Osteoblast (primary cell): Measurements from ENCODE around the gene ELAPOR2. TPM values are rescaled to one million over a fixed set of nuclear protein-coding genes. Genes with fewer than 3 reads are reported as not detected.

Experiments
- DNase-seq: peaks from one replicate; pipeline ENCODE4 v3.0.0; 2011; ENCODE audit warnings: low spot score, mixed read lengths; ENCODE audit not compliant: insufficient read length; ENCODE audit errors: missing footprints
- H2AFZ ChIP-seq: 2 replicates; pipeline ENCODE4 v1.6.0; 2011; ENCODE audit warnings: mild to moderate bottlenecking, low read length
- H3K27ac ChIP-seq: 2 replicates; pipeline ENCODE4 v1.5.1; 2011; ENCODE audit warnings: mild to moderate bottlenecking, low read depth, low read length, moderate library complexity
- H3K27me3 ChIP-seq: 2 replicates; pipeline ENCODE4 v1.6.0; 2012; ENCODE audit warnings: mild to moderate bottlenecking, control low read depth, inconsistent platforms, low read length, moderate library complexity; ENCODE audit not compliant: insufficient read depth
- H3K36me3 ChIP-seq: 2 replicates; pipeline ENCODE4 v1.5.1; 2011; ENCODE audit warnings: mild to moderate bottlenecking, low read length, control low read depth, moderate library complexity; ENCODE audit not compliant: insufficient read depth
- H3K4me1 ChIP-seq: 2 replicates; pipeline ENCODE4 v1.5.1; 2011; ENCODE audit warnings: mild to moderate bottlenecking, low read length, control low read depth, moderate library complexity; ENCODE audit not compliant: insufficient read depth
- H3K4me2 ChIP-seq: 2 replicates; pipeline ENCODE4 v1.6.0; 2011; ENCODE audit warnings: mild to moderate bottlenecking, low read length; ENCODE audit not compliant: insufficient read depth
- H3K4me3 ChIP-seq: fragments of 200-600 bp; sonication (generic); 3 replicates; pipeline ENCODE4 v1.5.1; 2012; ENCODE audit warnings: mild to moderate bottlenecking, low read length, inconsistent platforms; ENCODE audit not compliant: insufficient read depth
- H3K79me2 ChIP-seq: 2 replicates; pipeline ENCODE4 v1.6.0; 2012; ENCODE audit warnings: mild to moderate bottlenecking, low read length, control low read depth, inconsistent platforms; ENCODE audit not compliant: insufficient read depth
- H3K9me3 ChIP-seq: 2 replicates; pipeline ENCODE4 v1.5.1; 2011; ENCODE audit warnings: low read depth, low read length, control low read depth
- H4K20me1 ChIP-seq: 2 replicates; pipeline ENCODE4 v1.6.0; 2012; ENCODE audit warnings: mild to moderate bottlenecking, low read length, control low read depth; ENCODE audit not compliant: insufficient read depth
- total RNA-seq: library from RNA; depleted of rRNA; stranded (reverse); fragments of >200 nt; gene quantifications from 2 replicates; pipeline ENCODE4 v1.2.3, GENCODE V29; 2012
- TF ChIP-seq, protein P1 (sequence below): IDR thresholded peaks from 2 replicates; pipeline ENCODE4 v1.5.1; 2011; ENCODE audit warnings: mild to moderate bottlenecking, low read depth, low read length, moderate library complexity; ENCODE audit errors: extremely low read depth

The ELAPOR2 gene
- total RNA-seq, 1 donor: 4.0 TPM

DNA sequence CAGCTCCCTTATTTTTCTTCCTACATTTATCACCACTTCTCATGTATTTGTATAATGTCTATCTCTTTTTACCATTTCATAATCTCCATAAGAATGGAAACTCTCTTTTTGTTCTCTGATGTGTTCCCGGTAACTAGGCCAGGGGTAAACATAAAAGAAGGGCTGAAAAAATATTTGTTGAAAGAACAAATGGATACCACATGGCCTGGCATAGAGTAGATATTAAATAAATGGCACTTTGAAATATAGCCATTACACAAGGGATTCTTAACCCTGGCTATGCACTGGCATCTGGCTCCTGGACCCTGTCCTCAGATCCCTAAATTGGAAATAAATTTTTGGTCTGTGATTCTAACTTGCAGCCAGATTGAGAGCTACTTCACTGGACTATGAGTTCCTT is 30.4 kb downstream of the ELAPOR2 start:
- Histone ChIP-seq H3K79me2 (no peaks in the 10 kb centered on the region), H2AFZ (no peak overlapping the region)
- no peak for DNase-seq

DNA sequence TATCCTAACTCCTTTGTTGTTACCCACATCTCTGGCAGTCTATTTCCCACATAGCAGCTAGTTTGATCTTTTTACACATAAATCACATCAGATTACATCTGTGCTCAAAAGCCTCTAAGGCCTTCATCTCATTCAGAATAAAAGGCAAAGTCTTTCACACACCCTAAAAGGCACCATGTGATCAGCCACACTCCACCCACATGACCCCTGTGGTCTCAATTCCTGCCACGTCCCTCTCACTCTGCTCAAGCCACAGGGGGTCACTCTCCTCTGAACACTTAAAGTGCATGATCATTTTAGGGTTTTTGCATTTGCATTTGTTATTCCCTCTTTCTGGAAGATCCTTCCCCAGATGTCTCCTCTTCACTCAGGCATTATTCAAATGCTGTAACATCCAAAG is 30.8 kb downstream of the ELAPOR2 start:
- Histone ChIP-seq H3K4me3 (no peak overlapping the region), H3K36me3 (no peaks in the 10 kb centered on the region), H3K9me3 (no peaks in the 10 kb centered on the region), H4K20me1 (no peaks in the 10 kb centered on the region), H3K27me3 (no peaks in the 10 kb centered on the region), H3K4me2 (no peak overlapping the region), H3K27ac (no peak overlapping the region), H3K79me2 (no peaks in the 10 kb centered on the region), H3K4me1 (no peaks in the 10 kb centered on the region), H2AFZ (no peak overlapping the region)
- TF ChIP-seq, protein P1, sequence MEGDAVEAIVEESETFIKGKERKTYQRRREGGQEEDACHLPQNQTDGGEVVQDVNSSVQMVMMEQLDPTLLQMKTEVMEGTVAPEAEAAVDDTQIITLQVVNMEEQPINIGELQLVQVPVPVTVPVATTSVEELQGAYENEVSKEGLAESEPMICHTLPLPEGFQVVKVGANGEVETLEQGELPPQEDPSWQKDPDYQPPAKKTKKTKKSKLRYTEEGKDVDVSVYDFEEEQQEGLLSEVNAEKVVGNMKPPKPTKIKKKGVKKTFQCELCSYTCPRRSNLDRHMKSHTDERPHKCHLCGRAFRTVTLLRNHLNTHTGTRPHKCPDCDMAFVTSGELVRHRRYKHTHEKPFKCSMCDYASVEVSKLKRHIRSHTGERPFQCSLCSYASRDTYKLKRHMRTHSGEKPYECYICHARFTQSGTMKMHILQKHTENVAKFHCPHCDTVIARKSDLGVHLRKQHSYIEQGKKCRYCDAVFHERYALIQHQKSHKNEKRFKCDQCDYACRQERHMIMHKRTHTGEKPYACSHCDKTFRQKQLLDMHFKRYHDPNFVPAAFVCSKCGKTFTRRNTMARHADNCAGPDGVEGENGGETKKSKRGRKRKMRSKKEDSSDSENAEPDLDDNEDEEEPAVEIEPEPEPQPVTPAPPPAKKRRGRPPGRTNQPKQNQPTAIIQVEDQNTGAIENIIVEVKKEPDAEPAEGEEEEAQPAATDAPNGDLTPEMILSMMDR: no peak
- no peak for DNase-seq

More for the DNA sequence above, 30.4 kb downstream of the ELAPOR2 start:
- no peaks in the 10 kb centered on the region for H3K9me3 ChIP-seq
- no peak overlapping the region for H3K4me3 ChIP-seq
- H3K4me1 ChIP-seq: no peaks in the 10 kb centered on the region
- no peaks in the 10 kb centered on the region for H3K27me3 ChIP-seq
- H3K4me2 ChIP-seq: no peak overlapping the region
- H3K27ac ChIP-seq: no peak overlapping the region
- TF ChIP-seq, protein P1: no peak
- H4K20me1 ChIP-seq: no peaks in the 10 kb centered on the region
- no peaks in the 10 kb centered on the region for H3K36me3 ChIP-seq

DNA sequence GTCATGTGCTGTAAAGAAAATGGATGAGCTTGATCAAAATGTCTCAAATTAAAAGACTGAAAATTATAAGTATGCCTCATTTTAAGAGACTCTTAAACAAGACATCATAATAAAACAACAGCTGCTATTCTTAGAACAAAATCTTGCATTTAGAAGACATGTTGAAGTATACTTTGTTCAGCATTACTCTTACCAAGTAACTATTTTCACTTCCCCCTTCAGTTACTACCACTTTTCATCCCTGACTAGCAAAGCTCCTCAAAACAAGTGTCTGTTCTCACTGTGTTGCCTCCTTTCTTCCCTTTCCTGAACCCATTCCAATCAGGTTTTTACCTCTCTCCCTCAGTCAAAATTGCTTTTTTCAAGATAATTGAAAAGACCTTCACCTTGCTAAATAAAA is 31.6 kb downstream of the ELAPOR2 start:
- TF ChIP-seq, protein P1: no peak
- H3K79me2 ChIP-seq: no peaks in the 10 kb centered on the region
- no peak overlapping the region for H3K4me3 ChIP-seq
- no peaks in the 10 kb centered on the region for H3K4me1 ChIP-seq
- no peak overlapping the region for H3K27ac ChIP-seq
- no peak overlapping the region for H3K4me2 ChIP-seq
- no peaks in the 10 kb centered on the region for H3K36me3 ChIP-seq
- no peaks in the 10 kb centered on the region for H3K9me3 ChIP-seq
- no peak overlapping the region for H2AFZ ChIP-seq
- H4K20me1 ChIP-seq: no peaks in the 10 kb centered on the region
- DNase-seq: no peak
- H3K27me3 ChIP-seq: no peaks in the 10 kb centered on the region

- Histone ChIP-seq H3K27ac (no peak overlapping the region), H3K4me1 (no peaks in the 10 kb centered on the region), H3K4me3 (no peak overlapping the region), H3K36me3 (no peaks in the 10 kb centered on the region), H2AFZ (no peak overlapping the region), H4K20me1 (no peaks in the 10 kb centered on the region), H3K9me3 (no peaks in the 10 kb centered on the region), H3K79me2 (no peaks in the 10 kb centered on the region), H3K4me2 (no peak overlapping the region), H3K27me3 (no peaks in the 10 kb centered on the region)
- DNase-seq: no peak
- TF ChIP-seq, protein P1: no peak
Measured at GRCh38 chr7:87021285-87021684, 38.2 kb downstream of the ELAPOR2 start.
